ENCODE measurements around the gene NIM1K. TPM values are rescaled to one million over a fixed set of nuclear protein-coding genes. Genes with fewer than 3 reads are reported as not detected.
"Not testable (repeated sequence)": the region's sequence is repeated elsewhere in the genome, so short reads cannot be mapped to it uniquely, and the experiment has no call there.

NIM1K gene
- total and polyA plus RNA-seq, 4 donors, result 0.26 to 1.5 (median 0.58) TPM; not detected in 1

- H3K27me3 ChIP-seq (ENCODE audit: control insufficient read depth in 1 of 2, insufficient read depth in 2 of 2, low read length in 1 of 2), result no peaks in the 10 kb centered on the region
- DNase-seq (no peak), ATAC-seq (ENCODE audit: low FRiP score) (no peak)
- intact Hi-C loops (cut with DNase I), result no loop called here
- no peak overlapping the region for H3K4me3 ChIP-seq (ENCODE audit: low read length in 2 of 2)
- H3K36me3 ChIP-seq (ENCODE audit: control insufficient read depth in 1 of 2, insufficient read depth in 2 of 2, low read length in 1 of 2), result peaks cover 0 to 8% of the 10 kb centered on the region in 2 donors
- 94 to 97% methylated on average over 2 of the region's 2 CpGs for whole genome bisulfite sequencing, 2 donors
- no peak overlapping the region for H3K27ac ChIP-seq (ENCODE audit: low read depth in 1 of 2, low read length in 2 of 2)
- no peaks in the 10 kb centered on the region for H3K4me1 ChIP-seq (ENCODE audit: control insufficient read depth in 1 of 2, insufficient read depth in 2 of 2, low read length in 2 of 2)
- no peaks in the 10 kb centered on the region for H3K9me3 ChIP-seq (ENCODE audit: control insufficient read depth, low read length)
Measured at GRCh38 chr5:43172779-43173178, 19.2 kb upstream of the NIM1K start.

- Histone ChIP-seq H3K27ac (ENCODE audit: low read depth in 1 of 2, low read length in 2 of 2) (no peak overlapping the region), H3K27me3 (ENCODE audit: control insufficient read depth in 1 of 2, insufficient read depth in 2 of 2, low read length in 1 of 2) (no peaks in the 10 kb centered on the region), H3K9me3 (ENCODE audit: control insufficient read depth, low read length) (no peaks in the 10 kb centered on the region), H3K4me1 (ENCODE audit: control insufficient read depth in 1 of 2, insufficient read depth in 2 of 2, low read length in 2 of 2) (no peaks in the 10 kb centered on the region), H3K36me3 (ENCODE audit: control insufficient read depth in 1 of 2, insufficient read depth in 2 of 2, low read length in 1 of 2) (peaks cover 0 to 5% of the 10 kb centered on the region in 2 donors), H3K4me3 (ENCODE audit: low read length in 2 of 2) (no peak overlapping the region)
- intact Hi-C loops (cut with DNase I), result no loop called here
- ATAC-seq (ENCODE audit: low FRiP score) (no peak), DNase-seq (no peak)
- 94 to 95% methylated on average over 7 of the region's 7 CpGs for WGBS, 2 donors
Measured at GRCh38 chr5:43174586-43174985, 17.4 kb upstream of the NIM1K start.

GRCh38 chr5:43179836-43180235 lies 12.2 kb upstream of the NIM1K start:
- intact Hi-C loops (cut with DNase I), result no loop called here
- H3K27ac ChIP-seq (ENCODE audit: low read depth in 1 of 2, low read length in 2 of 2), result no peak overlapping the region
- DNase-seq (no peak), ATAC-seq (ENCODE audit: low FRiP score) (no peak)
- no peaks in the 10 kb centered on the region for H3K4me1 ChIP-seq (ENCODE audit: control insufficient read depth in 1 of 2, insufficient read depth in 2 of 2, low read length in 2 of 2)
- H3K36me3 ChIP-seq (ENCODE audit: control insufficient read depth in 1 of 2, insufficient read depth in 2 of 2, low read length in 1 of 2), result peaks cover 0 to under 1% of the 10 kb centered on the region in 2 donors
- WGBS, 2 donors, result 88 to 94% methylated on average over 7 of the region's 7 CpGs
- no peaks in the 10 kb centered on the region for H3K9me3 ChIP-seq (ENCODE audit: control insufficient read depth, low read length)
- no peak overlapping the region for H3K4me3 ChIP-seq (ENCODE audit: low read length in 2 of 2)
- H3K27me3 ChIP-seq (ENCODE audit: control insufficient read depth in 1 of 2, insufficient read depth in 2 of 2, low read length in 1 of 2), result no peaks in the 10 kb centered on the region

GRCh38 chr5:43182421-43182820 lies 9.6 kb upstream of the NIM1K start:
- DNase-seq, result no peak
- intact Hi-C loops (cut with DNase I), result no loop called here
- no peaks in the 10 kb centered on the region for H3K4me1 ChIP-seq (ENCODE audit: control insufficient read depth in 1 of 2, insufficient read depth in 2 of 2, low read length in 2 of 2)
- no peak overlapping the region for H3K27ac ChIP-seq (ENCODE audit: low read depth in 1 of 2, low read length in 2 of 2)
- H3K9me3 ChIP-seq (ENCODE audit: control insufficient read depth, low read length), result no peaks in the 10 kb centered on the region
- H3K27me3 ChIP-seq (ENCODE audit: control insufficient read depth in 1 of 2, insufficient read depth in 2 of 2, low read length in 1 of 2), result no peaks in the 10 kb centered on the region
- ATAC-seq (ENCODE audit: low FRiP score), result no peak
- WGBS, 2 donors, result 96 to 97% methylated on average over 10 of the region's 10 CpGs
- H3K36me3 ChIP-seq (ENCODE audit: control insufficient read depth in 1 of 2, insufficient read depth in 2 of 2, low read length in 1 of 2), result no peaks in the 10 kb centered on the region
- no peak overlapping the region for H3K4me3 ChIP-seq (ENCODE audit: low read length in 2 of 2)

- DNase-seq; H3K9me3 ChIP-seq (ENCODE audit: control insufficient read depth, low read length); H3K4me1 ChIP-seq (ENCODE audit: control insufficient read depth in 1 of 2, insufficient read depth in 2 of 2, low read length in 2 of 2); H3K27me3 ChIP-seq (ENCODE audit: control insufficient read depth in 1 of 2, insufficient read depth in 2 of 2, low read length in 1 of 2); H3K4me3 ChIP-seq (ENCODE audit: low read length in 2 of 2); H3K36me3 ChIP-seq (ENCODE audit: control insufficient read depth in 1 of 2, insufficient read depth in 2 of 2, low read length in 1 of 2); ATAC-seq (ENCODE audit: low FRiP score); intact Hi-C loops (cut with DNase I); H3K27ac ChIP-seq (ENCODE audit: low read depth in 1 of 2, low read length in 2 of 2): not testable (repeated sequence)
- 96 to 99% methylated on average over 11 of the region's 11 CpGs for WGBS, 2 donors
Measured at GRCh38 chr5:43183101-43183500, 8.9 kb upstream of the NIM1K start.

- no peak for ATAC-seq (ENCODE audit: low FRiP score)
Measured at GRCh38 chr5:43190755-43191603, 1.0 kb upstream of the NIM1K start.

GRCh38 chr5:43192558-43193180 lies 644 bp downstream of the NIM1K start:
- Histone ChIP-seq H3K4me3 (ENCODE audit: low read length in 2 of 2) (peak overlapping the region in 1 of 2 donors; percentile 34), H3K27me3 (ENCODE audit: control insufficient read depth in 1 of 2, insufficient read depth in 2 of 2, low read length in 1 of 2) (no peaks in the 10 kb centered on the region), H3K36me3 (ENCODE audit: control insufficient read depth in 1 of 2, insufficient read depth in 2 of 2, low read length in 1 of 2) (no peaks in the 10 kb centered on the region), H3K9me3 (ENCODE audit: control insufficient read depth, low read length) (no peaks in the 10 kb centered on the region), H3K4me1 (ENCODE audit: control insufficient read depth in 1 of 2, insufficient read depth in 2 of 2, low read length in 2 of 2) (no peaks in the 10 kb centered on the region), H3K27ac (ENCODE audit: low read depth in 1 of 2, low read length in 2 of 2) (no peak overlapping the region)
- intact Hi-C loops (cut with DNase I), result loop anchor here in 1 of 2 donors (5.0 kb wide), 1 partner anchor 70 kb away; the partner anchor contains the start of gene ZNF131
- ATAC-seq (ENCODE audit: low FRiP score) (peak; percentile 72), DNase-seq (peak; percentile 51 to 76)
- WGBS, 2 donors, result 1% methylated on average over 48 to 49 of the region's 49 CpGs

More at GRCh38 chr5:43190755-43191603, 1.0 kb upstream of the NIM1K start:
- no peak overlapping the region for H3K4me3 ChIP-seq (ENCODE audit: low read length in 2 of 2)
- no peaks in the 10 kb centered on the region for H3K27me3 ChIP-seq (ENCODE audit: control insufficient read depth in 1 of 2, insufficient read depth in 2 of 2, low read length in 1 of 2)
- intact Hi-C loops (cut with DNase I), result loop anchor here in 1 of 2 donors (5.0 kb wide), 1 partner anchor 69 kb away; the partner anchor contains the start of gene ZNF131
- H3K27ac ChIP-seq (ENCODE audit: low read depth in 1 of 2, low read length in 2 of 2), result no peak overlapping the region
- H3K9me3 ChIP-seq (ENCODE audit: control insufficient read depth, low read length), result no peaks in the 10 kb centered on the region
- H3K4me1 ChIP-seq (ENCODE audit: control insufficient read depth in 1 of 2, insufficient read depth in 2 of 2, low read length in 2 of 2), result no peaks in the 10 kb centered on the region
- DNase-seq, result no peak
- no peaks in the 10 kb centered on the region for H3K36me3 ChIP-seq (ENCODE audit: control insufficient read depth in 1 of 2, insufficient read depth in 2 of 2, low read length in 1 of 2)
- 17 to 20% methylated on average over 10 of the region's 10 CpGs for WGBS, 2 donors

GRCh38 chr5:43193181-43193893 lies 1.3 kb downstream of the NIM1K start:
- Histone ChIP-seq H3K4me3 (ENCODE audit: low read length in 2 of 2) (peak overlapping the region in 1 of 2 donors; percentile 34), H3K27me3 (ENCODE audit: control insufficient read depth in 1 of 2, insufficient read depth in 2 of 2, low read length in 1 of 2) (no peaks in the 10 kb centered on the region), H3K4me1 (ENCODE audit: control insufficient read depth in 1 of 2, insufficient read depth in 2 of 2, low read length in 2 of 2) (no peaks in the 10 kb centered on the region), H3K27ac (ENCODE audit: low read depth in 1 of 2, low read length in 2 of 2) (no peak overlapping the region), H3K36me3 (ENCODE audit: control insufficient read depth in 1 of 2, insufficient read depth in 2 of 2, low read length in 1 of 2) (no peaks in the 10 kb centered on the region), H3K9me3 (ENCODE audit: control insufficient read depth, low read length) (no peaks in the 10 kb centered on the region)
- 1 to 2% methylated on average over 12 of the region's 12 CpGs for WGBS, 2 donors
- no peak for DNase-seq
- ATAC-seq (ENCODE audit: low FRiP score), result peak; percentile 70
- intact Hi-C loops (cut with DNase I), result loop anchor here in 1 of 2 donors (5.0 kb wide), 1 partner anchor 71 kb away; the partner anchor contains the start of gene ZNF131
